ENCODE measurements around the gene TOP2B. TPM values are rescaled to one million over a fixed set of nuclear protein-coding genes. Genes with fewer than 3 reads are reported as not detected.

Gene TOP2B
- total RNA-seq, 1 donor from 2014 or later: 72.0 TPM

DNA sequence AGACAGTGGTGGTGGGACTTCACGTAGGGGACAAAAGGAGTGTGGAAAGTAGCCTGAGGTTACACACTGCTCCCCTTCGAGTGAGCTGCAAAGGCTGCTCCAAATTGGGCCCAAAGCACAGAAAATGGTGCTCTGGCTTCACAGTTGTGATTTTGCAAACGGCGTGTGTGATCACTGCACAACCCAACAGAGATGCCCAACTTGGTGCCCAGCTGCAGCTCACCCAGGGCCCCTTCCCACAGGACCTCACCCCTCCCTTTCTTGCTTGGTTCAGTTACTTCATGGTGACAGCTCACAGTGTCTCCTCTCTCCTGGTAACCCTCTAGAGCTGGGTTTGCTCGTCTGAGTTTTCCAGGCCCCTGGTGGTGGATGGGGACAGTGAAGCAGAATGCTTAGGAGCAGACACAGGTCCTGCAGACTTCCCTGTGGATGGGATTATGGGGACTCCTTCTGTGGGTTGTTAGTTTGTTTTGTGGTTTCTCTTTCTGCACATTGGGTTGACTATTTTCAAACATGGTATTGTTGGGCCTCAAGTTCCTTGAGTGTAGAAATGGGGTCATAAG, 98.3 kb downstream of the TOP2B start:
- DNase-seq (ENCODE audit: low spot score): peak; percentile 84

DNA sequence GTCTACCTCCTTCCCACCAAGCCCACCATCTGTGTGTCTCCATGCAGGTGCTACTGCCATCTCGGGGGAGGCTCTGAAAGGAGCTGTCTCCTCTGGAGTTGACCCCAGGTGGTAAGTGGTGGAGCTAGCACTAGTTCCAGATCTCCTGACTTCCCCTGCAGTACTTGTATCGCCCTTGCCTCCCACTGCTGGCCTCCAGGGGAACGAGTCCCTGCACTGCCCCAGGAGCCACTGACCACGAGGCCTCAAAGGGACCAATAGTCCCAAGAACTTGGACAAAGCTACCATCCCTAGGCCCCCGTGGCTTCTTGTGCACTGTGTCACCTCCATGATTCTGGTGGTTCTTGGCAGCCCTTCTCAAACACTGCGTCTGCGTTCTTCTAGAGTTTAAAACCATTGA, 98.9 kb downstream of the TOP2B start:
- DNase-seq (ENCODE audit: low spot score): no peak

GRCh38 chr3:25564075-25564474, 100.6 kb downstream of the TOP2B start:
- no peak for DNase-seq (ENCODE audit: low spot score)

DNA sequence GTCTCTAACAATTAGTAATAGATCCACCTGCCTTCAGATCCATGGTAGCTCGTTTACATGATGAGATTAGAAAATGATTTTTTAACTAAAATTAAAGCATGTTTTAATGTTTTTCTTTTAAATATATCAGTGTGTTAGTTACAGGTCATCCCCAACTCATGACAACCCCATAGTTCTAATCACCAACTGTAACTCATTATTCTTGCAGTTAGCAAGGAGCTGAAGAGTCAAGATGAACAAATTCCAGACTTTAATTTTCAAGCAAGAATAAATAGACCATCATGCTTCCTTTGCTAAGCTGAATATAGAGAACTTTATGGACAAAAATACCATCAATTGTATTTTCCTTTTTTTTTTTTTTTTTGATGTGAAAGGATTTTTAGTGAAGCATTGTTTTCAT, 101.1 kb downstream of the TOP2B start:
- DNase-seq (ENCODE audit: low spot score): no peak

DNA sequence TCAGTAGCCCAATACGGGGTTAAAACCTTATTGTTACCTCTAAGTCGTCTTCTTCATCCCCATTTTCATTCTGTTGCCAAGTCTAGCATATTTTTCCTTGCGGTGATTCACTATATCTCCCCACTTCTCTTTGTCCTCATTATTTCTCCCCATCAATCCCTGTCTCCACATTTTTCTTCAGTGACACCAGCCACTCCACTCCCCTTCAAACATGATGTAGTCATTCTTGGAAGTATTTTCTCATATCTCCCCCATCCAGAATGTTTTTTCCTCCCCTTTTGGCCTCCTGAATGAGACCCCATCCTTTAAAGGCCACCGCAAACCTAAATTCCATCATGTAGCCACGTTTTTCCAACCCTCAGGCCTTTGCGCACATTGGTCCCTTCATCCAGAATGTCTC, 105.9 kb downstream of the TOP2B start:
- DNase-seq (ENCODE audit: low spot score): no peak

DNA sequence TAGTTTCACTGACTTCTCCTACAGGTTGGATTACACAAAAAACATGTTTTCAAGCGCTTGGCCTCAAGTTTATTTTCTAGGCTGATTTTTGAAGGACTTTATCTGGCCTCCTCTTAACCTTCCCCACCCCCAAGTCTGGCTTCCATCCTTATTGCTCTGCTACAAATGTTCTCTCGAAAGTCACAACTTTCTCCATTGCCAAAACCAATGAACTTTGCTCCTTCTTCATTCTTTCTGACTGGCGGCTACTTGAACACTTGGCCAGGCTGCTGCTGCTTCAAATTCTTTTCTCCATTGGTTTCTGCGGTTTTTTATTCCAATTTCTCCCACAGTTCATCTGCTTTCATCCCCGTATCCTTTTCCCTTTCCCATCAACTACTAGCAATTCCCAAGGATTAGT, 106.6 kb downstream of the TOP2B start:
- no peak for DNase-seq (ENCODE audit: low spot score)

- no peak for DNase-seq (ENCODE audit: low spot score)
Measured at GRCh38 chr3:25557694-25558093, 107.0 kb downstream of the TOP2B start.

DNA sequence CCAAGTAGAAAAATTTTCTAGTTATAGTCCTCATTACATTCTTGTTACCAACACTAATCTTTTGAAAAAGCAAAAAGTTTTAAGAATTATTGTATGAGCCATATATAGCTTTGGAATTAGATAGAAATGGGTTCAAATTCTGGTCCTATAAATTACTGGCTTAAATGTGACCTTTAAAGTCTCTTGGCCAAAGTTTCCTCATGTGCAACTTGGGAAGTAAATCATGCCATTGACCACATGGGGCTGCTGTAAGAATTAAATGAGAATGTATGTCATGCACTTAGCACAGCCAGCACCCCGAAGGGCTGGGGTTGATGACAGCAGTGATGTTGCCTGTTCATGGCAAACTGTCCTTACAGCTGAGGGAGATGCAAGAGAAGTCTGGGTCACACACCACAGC, 108.3 kb downstream of the TOP2B start:
- no peak for DNase-seq (ENCODE audit: low spot score)

DNA sequence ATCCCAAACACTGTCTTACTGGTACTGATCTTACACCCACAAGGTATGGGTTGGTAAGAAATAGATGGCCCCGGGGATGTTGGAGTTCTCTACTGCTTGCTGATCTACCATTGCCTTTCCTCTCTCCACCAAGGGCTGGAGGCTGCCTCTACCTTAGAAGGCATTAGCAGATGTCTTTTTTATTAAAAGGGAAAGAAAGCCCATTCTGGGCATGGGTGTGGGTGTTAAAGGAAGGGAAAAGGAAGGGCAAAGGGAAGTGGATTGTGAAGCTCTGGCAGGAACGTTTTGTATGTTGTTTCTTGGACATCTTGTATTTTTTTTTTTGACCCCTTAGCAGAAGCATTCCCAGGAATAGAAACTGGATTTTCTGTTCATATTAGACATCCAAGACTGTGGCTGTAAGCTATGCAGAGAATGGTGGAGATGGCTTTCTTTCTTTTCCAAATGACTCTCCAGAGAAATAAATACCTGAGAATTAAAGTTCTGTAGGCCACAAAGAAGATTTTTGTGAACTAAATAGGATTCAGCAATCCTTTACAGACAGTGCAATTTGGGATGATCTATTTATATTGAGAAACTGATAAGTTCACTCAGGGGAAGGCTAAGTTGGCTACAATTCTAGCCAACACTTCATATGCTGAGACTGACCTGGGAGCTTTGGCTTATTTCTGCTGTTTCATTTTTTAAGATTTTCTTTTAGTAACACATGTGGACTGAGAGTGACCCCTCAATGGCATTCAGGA, 108.8 kb downstream of the TOP2B start:
- no peak for DNase-seq (ENCODE audit: low spot score)

DNA sequence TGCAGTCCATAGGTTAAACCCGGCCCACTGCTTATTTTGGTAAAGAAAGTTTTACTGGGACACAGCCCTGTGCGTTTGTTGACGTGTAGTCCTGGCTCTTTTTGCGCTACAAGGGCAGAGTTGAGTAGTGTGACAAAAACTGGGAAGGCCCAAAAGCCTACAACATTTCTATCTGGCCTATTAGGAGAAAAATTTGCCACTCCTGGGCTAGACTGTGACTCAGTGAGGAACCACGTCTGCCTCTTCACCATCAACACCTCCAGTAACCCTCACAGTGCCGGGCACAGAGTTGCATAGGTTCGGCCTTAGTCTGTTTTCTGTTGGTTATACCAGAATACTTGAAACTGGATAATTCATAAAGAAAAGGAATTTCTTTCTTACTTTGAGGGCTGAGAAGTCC, 110.3 kb downstream of the TOP2B start:
- no peak for DNase-seq (ENCODE audit: low spot score)

DNA sequence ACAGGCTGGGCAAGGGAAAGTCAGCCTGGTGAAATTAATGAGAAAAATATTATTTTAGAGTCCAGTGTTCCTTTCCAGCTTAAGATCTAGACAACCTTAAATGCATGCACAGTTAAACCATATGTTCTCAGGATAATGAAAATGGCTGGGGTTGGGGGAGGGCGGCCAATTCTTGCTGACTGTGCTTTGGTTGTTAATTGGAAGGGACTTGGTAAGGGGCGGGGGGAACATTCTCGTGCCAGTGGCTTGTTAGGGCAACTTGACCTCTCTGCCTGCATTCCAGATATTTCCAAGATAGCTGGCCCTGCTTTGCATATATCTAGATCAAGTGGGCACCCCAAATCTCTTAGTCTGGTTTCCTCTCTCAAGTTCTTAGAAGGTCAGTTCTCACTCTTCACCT, 112.5 kb downstream of the TOP2B start:
- no peak for DNase-seq (ENCODE audit: low spot score)

- DNase-seq (ENCODE audit: low spot score): no peak
Measured at GRCh38 chr3:25548836-25549235, 115.9 kb downstream of the TOP2B start.

DNA sequence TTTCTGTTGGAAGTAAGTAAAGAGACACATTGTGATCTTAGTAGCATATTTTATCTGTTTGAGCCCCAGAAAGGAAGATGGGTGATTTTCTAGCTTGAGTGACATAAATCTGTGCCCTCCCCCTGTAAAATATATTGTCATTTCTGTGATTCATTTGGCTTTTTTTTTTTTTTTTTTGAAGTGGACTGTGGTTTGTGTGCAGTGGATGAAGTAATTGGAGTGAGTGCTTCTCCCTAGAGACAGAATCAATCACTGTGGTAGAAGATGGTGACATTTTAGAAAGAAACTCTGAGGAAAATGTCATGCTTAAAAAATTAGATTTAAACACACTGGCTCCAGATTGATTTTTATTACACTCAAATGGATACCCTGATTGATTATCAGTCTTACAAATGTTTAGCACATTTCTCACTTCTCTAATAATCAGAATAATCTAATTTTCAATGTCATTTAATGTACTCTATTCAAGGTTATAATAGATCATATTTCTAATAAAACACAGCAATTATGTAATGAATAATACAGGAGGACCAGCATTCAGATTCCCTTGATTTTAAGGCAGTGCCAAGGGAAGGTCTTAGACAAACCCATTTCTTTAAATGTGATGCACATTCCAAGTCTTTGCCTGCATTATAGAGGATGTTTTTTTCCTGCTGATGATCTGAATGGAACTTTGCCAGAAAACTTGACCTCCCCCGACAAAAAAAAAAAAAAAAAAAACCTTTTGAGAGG, 116.6 kb downstream of the TOP2B start:
- DNase-seq (ENCODE audit: low spot score): no peak

Small RNA genes within 50 kb of the gene (microRNA-seq; reads per million reads assigned to microRNA genes)
- gene MIR4442 (ENCODE audit: borderline number of aligned reads): not detected

Other genes with a start within 250 kb of the TOP2B start
- 4.8 TPM for gene RARB, start 236.6 kb downstream of the TOP2B start, total RNA-seq
- gene NGLY1, start 118.5 kb upstream of the TOP2B start, total RNA-seq: 35.2 TPM
- 7.8 TPM for gene OXSM, start 125.2 kb upstream of the TOP2B start, total RNA-seq

Measured in mesenteric fat pad (tissue), 1 donor.